ENCODE data around the gene AGMO.

Gene AGMO

DNA sequence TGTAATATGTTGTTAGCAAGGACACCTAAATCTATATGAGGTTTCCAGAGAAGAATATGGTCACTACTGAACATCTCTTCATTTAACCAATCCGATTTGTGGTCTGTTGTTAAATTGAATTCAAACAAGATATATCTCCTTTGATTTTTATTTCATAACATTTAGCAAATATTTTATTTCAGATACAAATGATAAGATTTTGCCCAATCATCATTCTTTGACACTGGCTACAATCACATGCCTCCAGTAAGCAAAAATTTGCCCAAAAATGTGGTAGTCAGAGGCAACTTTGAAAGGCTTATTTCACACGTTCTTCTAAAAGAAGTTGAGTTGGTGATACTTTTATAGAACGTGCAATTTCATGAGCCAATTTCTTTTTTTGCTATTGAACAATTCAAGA, 44.7 kb upstream of the AGMO start:
- Histone ChIP-seq H3K9ac (ENCODE audit: low read length) (no peak overlapping the region), H3K4me3 (ENCODE audit: low read length) (no peak overlapping the region), H3K79me2 (ENCODE audit: low read length) (no peaks in the 10 kb centered on the region), H3K27ac (ENCODE audit: low read length) (no peak overlapping the region), H3K9me3 (ENCODE audit: insufficient read depth, low read length) (no peaks in the 10 kb centered on the region), H3K36me3 (replicated peaks; ENCODE audit: low read depth, low read length) (no peaks in the 10 kb centered on the region), H4K20me1 (ENCODE audit: insufficient read depth, low read length) (no peaks in the 10 kb centered on the region), H3K4me1 (ENCODE audit: low read length) (no peaks in the 10 kb centered on the region), H3K4me2 (ENCODE audit: low read length) (no peak overlapping the region), H2AFZ (ENCODE audit: low read depth, low read length) (no peak overlapping the region), H3K27me3 (ENCODE audit: low read depth, low read length) (no peaks in the 10 kb centered on the region)
- TF ChIP-seq, protein P1, sequence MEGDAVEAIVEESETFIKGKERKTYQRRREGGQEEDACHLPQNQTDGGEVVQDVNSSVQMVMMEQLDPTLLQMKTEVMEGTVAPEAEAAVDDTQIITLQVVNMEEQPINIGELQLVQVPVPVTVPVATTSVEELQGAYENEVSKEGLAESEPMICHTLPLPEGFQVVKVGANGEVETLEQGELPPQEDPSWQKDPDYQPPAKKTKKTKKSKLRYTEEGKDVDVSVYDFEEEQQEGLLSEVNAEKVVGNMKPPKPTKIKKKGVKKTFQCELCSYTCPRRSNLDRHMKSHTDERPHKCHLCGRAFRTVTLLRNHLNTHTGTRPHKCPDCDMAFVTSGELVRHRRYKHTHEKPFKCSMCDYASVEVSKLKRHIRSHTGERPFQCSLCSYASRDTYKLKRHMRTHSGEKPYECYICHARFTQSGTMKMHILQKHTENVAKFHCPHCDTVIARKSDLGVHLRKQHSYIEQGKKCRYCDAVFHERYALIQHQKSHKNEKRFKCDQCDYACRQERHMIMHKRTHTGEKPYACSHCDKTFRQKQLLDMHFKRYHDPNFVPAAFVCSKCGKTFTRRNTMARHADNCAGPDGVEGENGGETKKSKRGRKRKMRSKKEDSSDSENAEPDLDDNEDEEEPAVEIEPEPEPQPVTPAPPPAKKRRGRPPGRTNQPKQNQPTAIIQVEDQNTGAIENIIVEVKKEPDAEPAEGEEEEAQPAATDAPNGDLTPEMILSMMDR (IDR thresholded peaks at IDR 0.05; ENCODE audit: low read depth, low read length), result no peak
- TF ChIP-seq EZH2phosphoT487 (IDR thresholded peaks at IDR 0.05; ENCODE audit: low read depth), result no peak

DNA sequence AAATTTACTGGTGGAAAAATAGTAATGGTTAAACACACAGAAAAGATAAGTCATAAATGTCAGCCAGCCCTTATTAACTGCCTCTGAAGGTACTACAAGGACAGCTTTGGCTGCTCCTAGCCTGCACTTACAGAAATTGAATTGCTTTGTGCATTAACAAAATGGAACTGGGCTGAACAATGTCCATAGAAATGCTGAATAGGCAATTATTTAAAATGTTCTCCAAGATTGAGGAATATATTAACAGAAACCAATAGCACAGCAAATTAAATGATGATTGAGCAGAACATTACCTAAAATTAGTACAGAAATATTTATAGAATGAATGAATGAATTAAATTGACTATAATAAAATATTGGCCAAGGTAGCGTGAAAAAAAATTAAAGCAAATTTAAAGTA, 42.4 kb upstream of the AGMO start:
- H3K36me3 ChIP-seq (replicated peaks; ENCODE audit: low read depth, low read length), result no peaks in the 10 kb centered on the region
- no peak overlapping the region for H3K4me2 ChIP-seq (ENCODE audit: low read length)
- H3K4me1 ChIP-seq (ENCODE audit: low read length), result no peaks in the 10 kb centered on the region
- H3K9me3 ChIP-seq (ENCODE audit: insufficient read depth, low read length), result no peaks in the 10 kb centered on the region
- H3K4me3 ChIP-seq (ENCODE audit: low read length), result no peak overlapping the region
- H3K27ac ChIP-seq (ENCODE audit: low read length), result no peak overlapping the region
- no peak for TF ChIP-seq EZH2phosphoT487 (IDR thresholded peaks at IDR 0.05; ENCODE audit: low read depth)
- TF ChIP-seq, protein P1 (IDR thresholded peaks at IDR 0.05; ENCODE audit: low read depth, low read length), result no peak
- no peak overlapping the region for H2AFZ ChIP-seq (ENCODE audit: low read depth, low read length)
- no peaks in the 10 kb centered on the region for H4K20me1 ChIP-seq (ENCODE audit: insufficient read depth, low read length)
- no peaks in the 10 kb centered on the region for H3K27me3 ChIP-seq (ENCODE audit: low read depth, low read length)
- no peak overlapping the region for H3K9ac ChIP-seq (ENCODE audit: low read length)
- no peaks in the 10 kb centered on the region for H3K79me2 ChIP-seq (ENCODE audit: low read length)

DNA sequence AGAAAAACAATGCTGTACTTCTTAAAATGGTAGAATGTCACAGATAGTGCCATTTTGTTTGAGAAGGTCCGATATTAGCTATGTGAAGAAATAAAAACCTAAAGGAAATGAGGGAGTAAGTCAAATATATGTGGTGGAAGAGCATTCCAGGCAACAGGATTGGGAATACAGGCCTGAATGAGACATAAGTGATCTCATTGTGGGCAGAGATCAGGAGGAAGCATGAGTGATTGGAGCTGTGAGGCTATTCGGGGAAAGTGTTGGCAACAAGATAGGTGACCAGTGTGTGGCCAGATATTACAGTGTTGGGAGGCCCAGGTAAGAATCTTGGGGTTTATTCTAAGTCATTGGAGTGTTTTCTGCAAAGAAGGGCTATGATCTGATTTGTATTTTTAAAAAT, 41.3 kb upstream of the AGMO start:
- Histone ChIP-seq H3K36me3 (replicated peaks; ENCODE audit: low read depth, low read length) (no peaks in the 10 kb centered on the region), H3K4me3 (ENCODE audit: low read length) (no peak overlapping the region), H3K27me3 (ENCODE audit: low read depth, low read length) (no peaks in the 10 kb centered on the region), H3K4me1 (ENCODE audit: low read length) (no peaks in the 10 kb centered on the region), H3K4me2 (ENCODE audit: low read length) (no peak overlapping the region), H3K9me3 (ENCODE audit: insufficient read depth, low read length) (no peaks in the 10 kb centered on the region), H4K20me1 (ENCODE audit: insufficient read depth, low read length) (no peaks in the 10 kb centered on the region), H3K27ac (ENCODE audit: low read length) (no peak overlapping the region), H3K9ac (ENCODE audit: low read length) (no peak overlapping the region), H3K79me2 (ENCODE audit: low read length) (no peaks in the 10 kb centered on the region), H2AFZ (ENCODE audit: low read depth, low read length) (no peak overlapping the region)
- TF ChIP-seq, protein P1 (IDR thresholded peaks at IDR 0.05; ENCODE audit: low read depth, low read length), result no peak
- TF ChIP-seq EZH2phosphoT487 (IDR thresholded peaks at IDR 0.05; ENCODE audit: low read depth), result no peak

DNA sequence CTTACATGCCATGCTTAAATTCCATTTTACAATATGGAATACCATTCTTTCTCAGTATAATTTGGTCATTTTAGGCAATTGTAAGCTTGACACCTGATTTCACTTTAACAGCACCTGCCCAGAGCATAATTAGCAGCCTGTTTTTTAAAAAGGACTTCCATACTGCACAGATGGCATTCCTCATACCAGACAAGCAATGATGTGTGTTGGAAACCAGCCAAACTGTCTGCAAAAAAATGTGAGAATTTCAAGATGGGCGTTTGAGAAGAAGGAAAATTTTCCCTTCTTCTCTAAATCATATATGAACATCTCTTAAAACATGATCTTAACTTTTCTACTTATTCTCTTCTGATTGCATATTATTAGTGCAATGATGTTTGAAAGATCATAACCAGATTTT, 40.4 kb upstream of the AGMO start:
- H4K20me1 ChIP-seq (ENCODE audit: insufficient read depth, low read length), result no peaks in the 10 kb centered on the region
- H3K27ac ChIP-seq (ENCODE audit: low read length), result no peak overlapping the region
- no peaks in the 10 kb centered on the region for H3K36me3 ChIP-seq (replicated peaks; ENCODE audit: low read depth, low read length)
- H3K9me3 ChIP-seq (ENCODE audit: insufficient read depth, low read length), result no peaks in the 10 kb centered on the region
- H3K9ac ChIP-seq (ENCODE audit: low read length), result no peak overlapping the region
- H2AFZ ChIP-seq (ENCODE audit: low read depth, low read length), result no peak overlapping the region
- TF ChIP-seq, protein P1 (IDR thresholded peaks at IDR 0.05; ENCODE audit: low read depth, low read length), result no peak
- TF ChIP-seq EZH2phosphoT487 (IDR thresholded peaks at IDR 0.05; ENCODE audit: low read depth), result no peak
- H3K4me3 ChIP-seq (ENCODE audit: low read length), result no peak overlapping the region
- H3K27me3 ChIP-seq (ENCODE audit: low read depth, low read length), result no peaks in the 10 kb centered on the region
- no peak overlapping the region for H3K4me2 ChIP-seq (ENCODE audit: low read length)
- no peaks in the 10 kb centered on the region for H3K79me2 ChIP-seq (ENCODE audit: low read length)
- no peaks in the 10 kb centered on the region for H3K4me1 ChIP-seq (ENCODE audit: low read length)

All from OCI-LY3 (cell line).